SK-N-MC (cell line): ENCODE data around the gene PTCRA.

Experiments
- EZH2 ChIP-seq: fragments of 200-600 bp; sonication (generic); IDR thresholded peaks from one replicate; pipeline ENCODE4 v1.6.1; 2017; ENCODE audit warnings: antibody characterized with exemption
- POLR2AphosphoS5 ChIP-seq: IDR thresholded peaks from 2 replicates; pipeline ENCODE4 v1.6.1; 2012; ENCODE audit warnings: mild to moderate bottlenecking, low read depth, low read length, borderline replicate concordance

- TF ChIP-seq POLR2AphosphoS5 (no peak), EZH2 (no peak)
Measured at GRCh38 chr6:42969431-42969830, 53.6 kb downstream of the PTCRA start.
